WERI-Rb-1 (cell line): ENCODE measurements around the gene RTRAF.

ENCODE experiments used
- DNase-seq: peaks from one replicate; pipeline ENCODE4 v3.0.0-alpha.2; 2020
- H3K27ac ChIP-seq: fragments of 250-450 bp; sonication (Bioruptor Pico); 2 replicates; pipeline ENCODE4 v1.5.1; 2020; ENCODE audit warnings: mild to moderate bottlenecking, moderate library complexity
- H3K27me3 ChIP-seq: fragments of 250-450 bp; sonication (Bioruptor Pico); 2 replicates; pipeline ENCODE4 v1.5.1; 2021; ENCODE audit warnings: mild to moderate bottlenecking, low read depth, moderate library complexity; ENCODE audit not compliant: insufficient read depth, severe bottlenecking
- H3K36me3 ChIP-seq: fragments of 250-450 bp; sonication (Bioruptor Pico); 2 replicates; pipeline ENCODE4 v1.5.1; 2020; ENCODE audit warnings: mild to moderate bottlenecking, moderate library complexity
- H3K4me3 ChIP-seq: 2 replicates; pipeline ENCODE4 v1.5.1; 2011; ENCODE audit warnings: low read depth, mild to moderate bottlenecking, control low read depth, low read length
- H3K9me3 ChIP-seq: fragments of 250-450 bp; sonication (Bioruptor Pico); 2 replicates; pipeline ENCODE4 v1.5.1; 2021; ENCODE audit warnings: mild to moderate bottlenecking, moderate library complexity; ENCODE audit not compliant: severe bottlenecking
- TF ChIP-seq, protein P1 (sequence below): IDR thresholded peaks from 2 replicates; pipeline ENCODE4 v1.5.1; 2011; ENCODE audit warnings: low read depth, mild to moderate bottlenecking, control low read depth, inconsistent platforms, low read length

RTRAF gene

DNA sequence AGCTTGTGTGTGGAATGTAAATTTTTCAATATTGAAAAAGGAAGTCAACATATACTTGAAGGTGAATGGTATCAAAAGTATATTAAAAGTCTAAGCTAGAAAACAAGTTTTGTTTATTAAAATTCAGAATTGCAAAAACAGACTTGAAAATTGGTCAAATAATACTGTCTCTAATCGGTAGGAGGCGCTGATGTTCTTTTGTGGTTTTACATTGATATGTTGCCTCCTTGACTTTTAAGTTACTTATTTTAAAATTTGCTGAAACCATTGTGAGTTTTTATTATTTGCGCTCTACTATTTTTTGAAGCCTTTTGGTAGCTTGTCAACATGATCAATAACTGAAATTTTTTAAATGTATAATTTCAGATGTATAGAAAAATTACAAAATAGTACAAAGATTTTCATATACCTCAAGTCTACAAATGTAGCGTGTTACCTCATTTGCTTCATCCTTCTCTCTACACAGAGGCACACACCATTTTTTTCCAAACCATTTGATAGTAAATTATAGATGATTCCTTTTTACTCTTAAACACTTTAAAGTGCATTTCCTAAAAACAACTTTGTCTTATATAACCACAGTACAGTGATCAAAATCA lies 6.9 kb downstream of the RTRAF start:
- no peaks in the 10 kb centered on the region for H3K27me3 ChIP-seq
- peaks cover 76% of the 10 kb centered on the region for H3K36me3 ChIP-seq
- TF ChIP-seq, protein P1, sequence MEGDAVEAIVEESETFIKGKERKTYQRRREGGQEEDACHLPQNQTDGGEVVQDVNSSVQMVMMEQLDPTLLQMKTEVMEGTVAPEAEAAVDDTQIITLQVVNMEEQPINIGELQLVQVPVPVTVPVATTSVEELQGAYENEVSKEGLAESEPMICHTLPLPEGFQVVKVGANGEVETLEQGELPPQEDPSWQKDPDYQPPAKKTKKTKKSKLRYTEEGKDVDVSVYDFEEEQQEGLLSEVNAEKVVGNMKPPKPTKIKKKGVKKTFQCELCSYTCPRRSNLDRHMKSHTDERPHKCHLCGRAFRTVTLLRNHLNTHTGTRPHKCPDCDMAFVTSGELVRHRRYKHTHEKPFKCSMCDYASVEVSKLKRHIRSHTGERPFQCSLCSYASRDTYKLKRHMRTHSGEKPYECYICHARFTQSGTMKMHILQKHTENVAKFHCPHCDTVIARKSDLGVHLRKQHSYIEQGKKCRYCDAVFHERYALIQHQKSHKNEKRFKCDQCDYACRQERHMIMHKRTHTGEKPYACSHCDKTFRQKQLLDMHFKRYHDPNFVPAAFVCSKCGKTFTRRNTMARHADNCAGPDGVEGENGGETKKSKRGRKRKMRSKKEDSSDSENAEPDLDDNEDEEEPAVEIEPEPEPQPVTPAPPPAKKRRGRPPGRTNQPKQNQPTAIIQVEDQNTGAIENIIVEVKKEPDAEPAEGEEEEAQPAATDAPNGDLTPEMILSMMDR, result 0 out of 2 replicates have a peak, but pooled peaks have one; percentile 21
- no peaks in the 10 kb centered on the region for H3K9me3 ChIP-seq
- H3K27ac ChIP-seq, result no peak overlapping the region
- no peak overlapping the region for H3K4me3 ChIP-seq
- no peak for DNase-seq

DNA sequence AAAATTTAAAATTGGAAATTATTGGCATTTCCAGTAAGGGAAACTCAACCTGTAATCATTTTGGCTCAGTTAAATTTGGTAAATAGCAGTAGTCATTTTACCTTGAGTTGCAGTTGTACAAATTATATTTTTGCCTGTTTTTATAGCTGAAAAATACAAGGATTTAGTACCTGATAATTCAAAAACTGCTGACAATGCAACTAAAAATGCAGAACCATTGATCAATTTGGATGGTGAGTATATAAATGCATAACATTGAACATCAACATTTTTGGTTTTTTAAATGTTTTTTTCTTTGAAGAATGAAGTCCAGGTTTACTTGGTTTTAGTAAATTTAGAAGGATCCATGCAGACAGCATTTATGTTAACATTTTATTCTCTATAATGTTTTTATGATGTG lies 9.0 kb downstream of the RTRAF start:
- Histone ChIP-seq H3K36me3 (peaks cover 77% of the 10 kb centered on the region), H3K27ac (no peak overlapping the region), H3K4me3 (no peak overlapping the region), H3K9me3 (no peaks in the 10 kb centered on the region), H3K27me3 (no peaks in the 10 kb centered on the region)
- TF ChIP-seq, protein P1, result no peak
- DNase-seq, result no peak

DNA sequence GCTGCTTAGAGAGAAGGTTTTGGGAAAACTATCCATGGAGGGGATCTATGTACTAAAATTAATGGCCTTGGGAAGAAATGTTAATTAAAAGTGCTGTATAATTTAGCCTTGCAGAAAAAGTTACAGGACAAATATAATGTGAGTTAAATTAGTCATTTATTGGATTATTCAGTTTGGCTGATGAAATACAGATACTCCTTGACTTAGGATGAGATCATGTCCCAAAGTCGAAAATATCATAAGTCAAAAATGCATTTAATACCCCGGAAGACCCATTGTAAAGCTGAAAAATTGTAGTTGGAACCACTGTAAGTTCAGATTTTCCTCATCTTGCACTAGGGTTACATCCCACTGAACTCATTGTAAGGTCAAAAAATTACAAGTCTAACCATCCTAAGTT lies 9.7 kb downstream of the RTRAF start:
- peaks cover 77% of the 10 kb centered on the region for H3K36me3 ChIP-seq
- TF ChIP-seq, protein P1, result no peak
- no peak overlapping the region for H3K4me3 ChIP-seq
- no peaks in the 10 kb centered on the region for H3K27me3 ChIP-seq
- H3K9me3 ChIP-seq, result no peaks in the 10 kb centered on the region
- no peak for DNase-seq
- H3K27ac ChIP-seq, result no peak overlapping the region

DNA sequence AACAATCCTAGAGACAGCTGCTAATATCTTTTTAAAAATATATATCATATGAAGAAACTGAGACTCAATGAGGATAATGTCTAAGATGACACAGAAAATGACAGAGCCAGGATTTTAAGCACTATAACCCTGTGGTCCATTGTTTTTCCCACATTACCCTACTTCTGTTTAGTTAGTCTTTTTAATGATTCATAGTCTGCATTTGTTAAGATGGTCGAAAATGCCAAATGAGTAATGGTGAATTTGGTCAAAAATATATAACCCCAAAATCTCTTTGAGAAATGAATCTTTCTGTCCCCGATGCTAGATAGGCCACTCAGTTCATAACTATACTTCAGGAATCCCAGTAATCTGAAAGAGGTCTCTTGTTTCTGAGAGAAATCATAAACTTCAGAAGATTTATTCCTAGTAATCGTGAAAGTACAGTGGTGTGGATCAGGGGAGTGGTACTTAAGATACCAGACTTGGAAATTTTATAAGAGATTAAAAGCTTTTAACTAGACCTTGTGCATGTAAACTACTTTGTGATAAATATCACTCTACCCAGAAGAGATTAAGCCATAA lies 10.8 kb downstream of the RTRAF start:
- H3K27ac ChIP-seq, result no peak overlapping the region
- TF ChIP-seq, protein P1, result no peak
- no peak for DNase-seq
- no peak overlapping the region for H3K4me3 ChIP-seq
- H3K27me3 ChIP-seq, result no peaks in the 10 kb centered on the region
- peaks cover 77% of the 10 kb centered on the region for H3K36me3 ChIP-seq
- no peaks in the 10 kb centered on the region for H3K9me3 ChIP-seq

DNA sequence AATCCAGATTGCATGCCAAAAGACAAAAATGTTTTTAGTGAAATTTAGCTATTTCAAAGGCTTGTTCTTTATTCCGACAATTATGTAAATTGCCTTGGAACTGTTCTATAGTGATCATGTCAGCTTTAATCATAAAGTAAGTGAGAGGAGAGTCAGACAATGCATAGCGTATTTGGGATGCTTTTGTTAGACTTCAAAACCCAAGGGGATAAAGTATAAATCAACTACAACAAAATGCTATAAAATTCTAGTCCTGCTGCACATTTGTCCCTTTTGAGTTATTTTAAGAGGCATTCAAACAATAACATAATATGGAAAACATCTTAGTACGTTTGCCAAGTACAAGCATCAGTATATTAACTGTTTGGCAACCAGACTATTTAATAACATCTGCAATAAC lies 11.3 kb downstream of the RTRAF start:
- H3K36me3 ChIP-seq, result peaks cover 78% of the 10 kb centered on the region
- no peaks in the 10 kb centered on the region for H3K9me3 ChIP-seq
- no peaks in the 10 kb centered on the region for H3K27me3 ChIP-seq
- no peak overlapping the region for H3K4me3 ChIP-seq
- DNase-seq, result no peak
- TF ChIP-seq, protein P1, result no peak
- H3K27ac ChIP-seq, result no peak overlapping the region

DNA sequence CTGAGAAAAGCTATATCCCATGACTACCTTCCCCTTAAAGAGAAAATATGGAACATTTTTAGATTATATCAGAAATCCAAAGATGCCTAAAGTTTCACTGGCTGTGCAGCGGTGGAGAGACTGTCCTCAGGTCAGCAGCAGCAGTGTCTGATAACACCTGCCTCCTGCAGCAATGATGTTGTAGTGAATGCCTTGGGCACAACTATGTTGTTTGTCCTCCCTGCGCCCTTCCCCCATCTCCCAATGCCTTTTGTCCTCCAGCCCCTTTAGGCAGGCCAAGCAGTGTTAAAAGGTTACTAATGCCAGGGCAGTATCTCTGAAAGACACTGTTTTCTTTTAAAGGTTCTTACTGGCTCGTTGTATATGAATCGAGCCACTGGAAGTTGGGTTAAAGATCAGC lies 13.2 kb downstream of the RTRAF start:
- no peak for DNase-seq
- Histone ChIP-seq H3K36me3 (peaks cover 80% of the 10 kb centered on the region), H3K9me3 (no peaks in the 10 kb centered on the region), H3K27ac (no peak overlapping the region), H3K4me3 (no peak overlapping the region), H3K27me3 (no peaks in the 10 kb centered on the region)
- TF ChIP-seq, protein P1, result no peak
